Measurements from ENCODE around the gene ZNF175. TPM values are rescaled to one million over a fixed set of nuclear protein-coding genes. Genes with fewer than 3 reads are reported as not detected.

The ZNF175 gene
- 20.1 TPM for total RNA-seq
- 3.3 TPM for polyA plus RNA-seq (ENCODE audit: insufficient read depth, low read depth, low replicate concordance)
- long read RNA-seq, donor 1, full-length matches to known transcripts = 1 of 1 reads
- long read RNA-seq, donor 1, partial matches to known transcripts = 0 of 1 reads
- long read RNA-seq, donor 1, other reads (novel, unspliced or antisense) = 0 of 1 reads
- long read RNA-seq, donor 2, full-length matches to known transcripts = 1 of 1 reads
- long read RNA-seq, donor 2, partial matches to known transcripts = 0 of 1 reads
- long read RNA-seq, donor 2, other reads (novel, unspliced or antisense) = 0 of 1 reads
- long read RNA-seq, donor 3, full-length matches to known transcripts = 1 of 1 reads
- long read RNA-seq, donor 3, partial matches to known transcripts = 0 of 1 reads
- long read RNA-seq, donor 3, other reads (novel, unspliced or antisense) = 0 of 1 reads
- long read RNA-seq, donor 4, full-length matches to known transcripts = 4 of 4 reads
- long read RNA-seq, donor 4, partial matches to known transcripts = 0 of 4 reads
- long read RNA-seq, donor 4, other reads (novel, unspliced or antisense) = 0 of 4 reads
- long read RNA-seq, donor 5 = 0 reads
- long read RNA-seq, donor 6 = 0 reads
- long read RNA-seq, donor 7, partial matches to known transcripts = 4 of 4 reads
- long read RNA-seq, donor 7, other reads (novel, unspliced or antisense) = 0 of 4 reads
- long read RNA-seq, donor 8, full-length matches to known transcripts = 3 of 3 reads
- long read RNA-seq, donor 8, partial matches to known transcripts = 0 of 3 reads
- long read RNA-seq, donor 8, other reads (novel, unspliced or antisense) = 0 of 3 reads
- long read RNA-seq, donor 9 = 0 reads
- long read RNA-seq, donor 10, full-length matches to known transcripts = 3 of 3 reads
- long read RNA-seq, donor 10, partial matches to known transcripts = 0 of 3 reads
- long read RNA-seq, donor 10, other reads (novel, unspliced or antisense) = 0 of 3 reads

GRCh38 chr19:51570962-51571575 is at the start of gene ZNF175:
Gene ZNF175 (plus strand): TSS chr19:51571283. CDS start chr19:51573330, 2,047 bp downstream.
- DNase-seq (peak; percentile 95 to 99 (median 96)), FAIRE-seq (peak; percentile 99)
- H3K4me3 ChIP-seq (ENCODE audit: low read length in 3 of 3) = peak within 1 kb of the TSS; percentile 82 to 97 (median 87)
- peak within 1 kb of the TSS; percentile 15 to 84 (median 46) for H3K9ac ChIP-seq (ENCODE audit: low read length in 3 of 3)
- no peak within 1 kb of the TSS for H3K27ac ChIP-seq (ENCODE audit: low read depth in 2 of 2, low read length in 2 of 2)
- H3K4me1 ChIP-seq (ENCODE audit: control insufficient read depth in 2 of 3, insufficient read depth in 2 of 3, low read depth in 1 of 3, low read length in 3 of 3) = peaks cover 0 to 9% (median 0%) of the 10 kb centered on the region in 3 donors
- no peak for TF ChIP-seq CTCF (IDR thresholded peaks at IDR 0.05; ENCODE audit: borderline replicate concordance, extremely low read depth, insufficient read depth)
- no peaks in the 10 kb centered on the region for H3K9me3 ChIP-seq (ENCODE audit: control insufficient read depth in 2 of 3, insufficient read depth in 1 of 3, low read length in 3 of 3)
- intact Hi-C loops (cut with DNase I) = no loop called here
- peaks cover 2% of the 10 kb centered on the region for H3K27me3 ChIP-seq (ENCODE audit: control insufficient read depth, insufficient read depth, low read length)
- peaks cover 0 to 4% (median 0%) of the 10 kb centered on the region in 3 donors for H3K36me3 ChIP-seq (ENCODE audit: control insufficient read depth in 2 of 3, insufficient read depth in 3 of 3, low read length in 3 of 3)

- H3K36me3 ChIP-seq (ENCODE audit: control insufficient read depth in 2 of 3, insufficient read depth in 3 of 3, low read length in 3 of 3) = no peaks in the 10 kb centered on the region
- H3K9me3 ChIP-seq (ENCODE audit: control insufficient read depth in 2 of 3, insufficient read depth in 1 of 3, low read length in 3 of 3) = no peaks in the 10 kb centered on the region
- no peak overlapping the region for H3K4me3 ChIP-seq (ENCODE audit: low read length in 3 of 3)
- intact Hi-C loops (cut with DNase I) = no loop called here
- no peak overlapping the region for H3K9ac ChIP-seq (ENCODE audit: low read length in 3 of 3)
- no peak for TF ChIP-seq CTCF (IDR thresholded peaks at IDR 0.05; ENCODE audit: borderline replicate concordance, extremely low read depth, insufficient read depth)
- FAIRE-seq (no peak), DNase-seq (no peak)
- H3K27me3 ChIP-seq (ENCODE audit: control insufficient read depth, insufficient read depth, low read length) = no peaks in the 10 kb centered on the region
- no peak overlapping the region for H3K27ac ChIP-seq (ENCODE audit: low read depth in 2 of 2, low read length in 2 of 2)
- no peaks in the 10 kb centered on the region for H3K4me1 ChIP-seq (ENCODE audit: control insufficient read depth in 2 of 3, insufficient read depth in 2 of 3, low read depth in 1 of 3, low read length in 3 of 3)
Observed at GRCh38 chr19:51521357-51521756, 49.7 kb upstream of the ZNF175 start.

- no peak overlapping the region for H3K27ac ChIP-seq (ENCODE audit: low read depth in 2 of 2, low read length in 2 of 2)
- no peak overlapping the region for H3K4me3 ChIP-seq (ENCODE audit: low read length in 3 of 3)
- H3K27me3 ChIP-seq (ENCODE audit: control insufficient read depth, insufficient read depth, low read length) = no peaks in the 10 kb centered on the region
- no peak overlapping the region for H3K9ac ChIP-seq (ENCODE audit: low read length in 3 of 3)
- H3K4me1 ChIP-seq (ENCODE audit: control insufficient read depth in 2 of 3, insufficient read depth in 2 of 3, low read depth in 1 of 3, low read length in 3 of 3) = no peaks in the 10 kb centered on the region
- H3K36me3 ChIP-seq (ENCODE audit: control insufficient read depth in 2 of 3, insufficient read depth in 3 of 3, low read length in 3 of 3) = no peaks in the 10 kb centered on the region
- TF ChIP-seq CTCF (IDR thresholded peaks at IDR 0.05; ENCODE audit: borderline replicate concordance, extremely low read depth, insufficient read depth) = no peak
- intact Hi-C loops (cut with DNase I) = no loop called here
- no peak for FAIRE-seq
- no peaks in the 10 kb centered on the region for H3K9me3 ChIP-seq (ENCODE audit: control insufficient read depth in 2 of 3, insufficient read depth in 1 of 3, low read length in 3 of 3)
- no peak for DNase-seq
Observed at GRCh38 chr19:51521781-51522180, 49.3 kb upstream of the ZNF175 start.
